HepG2 (cell line): ENCODE measurements around the gene SLC2A4. TPM values are rescaled to one million over a fixed set of nuclear protein-coding genes. Genes with fewer than 3 reads are reported as not detected.

Experiments
- AGO2 ChIP-seq: fragments of 200-400 bp; formaldehyde crosslinking; optimal IDR thresholded peaks from 2 replicates; pipeline ENCODE3; 2017; ENCODE audit warnings: mild to moderate bottlenecking, low read depth, low read length, moderate library complexity
- HOXA3 ChIP-seq: sonication (generic); formaldehyde crosslinking; IDR thresholded peaks from 2 replicates; pipeline ENCODE4 v1.5.0; 2020; ENCODE audit warnings: missing genetic modification reagents
- JUNB ChIP-seq: sonication (generic); formaldehyde crosslinking; IDR thresholded peaks from 2 replicates; pipeline ENCODE4 v1.8.0; 2022; ENCODE audit warnings: missing genetic modification reagents, mild to moderate bottlenecking, borderline replicate concordance
- KDM4B ChIP-seq: sonication (generic); formaldehyde crosslinking; IDR thresholded peaks from 2 replicates; pipeline ENCODE4 v1.4.0; 2020; ENCODE audit warnings: missing genetic modification reagents
- MED13 ChIP-seq: sonication (generic); formaldehyde crosslinking; IDR thresholded peaks from 2 replicates; pipeline ENCODE4 v1.5.0; 2020; ENCODE audit warnings: missing genetic modification reagents
- NFE2L1 ChIP-seq: sonication (generic); formaldehyde crosslinking; IDR thresholded peaks from 2 replicates; pipeline ENCODE4 v1.4.0; 2020; ENCODE audit warnings: missing genetic modification reagents, mild to moderate bottlenecking, borderline replicate concordance
- NR2F2 ChIP-seq: IDR thresholded peaks from 2 replicates; pipeline ENCODE4 v1.6.1; 2012; ENCODE audit warnings: low read depth, inconsistent platforms, borderline replicate concordance
- REXO4 ChIP-seq: sonication (generic); formaldehyde crosslinking; IDR thresholded peaks from 2 replicates; pipeline ENCODE4 v1.8.0; 2022; ENCODE audit warnings: missing genetic modification reagents, mild to moderate bottlenecking, borderline replicate concordance
- SMAD3 ChIP-seq: sonication (generic); formaldehyde crosslinking; IDR thresholded peaks from 2 replicates; pipeline ENCODE4 v1.4.0; 2020; ENCODE audit warnings: missing genetic modification reagents
- SNRNP70 ChIP-seq: fragments of 200-400 bp; formaldehyde crosslinking; IDR thresholded peaks from 2 replicates; pipeline ENCODE4 v1.6.1; 2017; ENCODE audit warnings: mild to moderate bottlenecking, low read depth, low read length, moderate library complexity
- SPEN ChIP-seq: sonication (generic); formaldehyde crosslinking; IDR thresholded peaks from 2 replicates; pipeline ENCODE4 v1.5.1; 2020; ENCODE audit warnings: low read depth, mild to moderate bottlenecking, missing genetic modification reagents
- STAT6 ChIP-seq: sonication (generic); formaldehyde crosslinking; IDR thresholded peaks from 2 replicates; pipeline ENCODE4 v1.4.0; 2020; ENCODE audit warnings: missing genetic modification reagents, mild to moderate bottlenecking, borderline replicate concordance
- ZC3H4 ChIP-seq: sonication (generic); formaldehyde crosslinking; IDR thresholded peaks from 2 replicates; pipeline ENCODE4 v1.4.0; 2020; ENCODE audit warnings: missing genetic modification reagents, borderline replicate concordance
- ZNF331 ChIP-seq: sonication (generic); formaldehyde crosslinking; IDR thresholded peaks from 2 replicates; pipeline ENCODE4 v1.4.0; 2020; ENCODE audit warnings: missing genetic modification reagents
- ZNF510 ChIP-seq: sonication (generic); formaldehyde crosslinking; IDR thresholded peaks from 2 replicates; pipeline ENCODE4 v1.4.0; 2020; ENCODE audit warnings: low read depth, mild to moderate bottlenecking, missing genetic modification reagents
- ZNF557 ChIP-seq: sonication (generic); formaldehyde crosslinking; IDR thresholded peaks from 2 replicates; pipeline ENCODE4 v1.4.0; 2020; ENCODE audit warnings: missing genetic modification reagents
- ZNF841 ChIP-seq: sonication (generic); formaldehyde crosslinking; IDR thresholded peaks from 2 replicates; pipeline ENCODE4 v1.8.1; 2023; ENCODE audit warnings: missing genetic modification reagents, borderline replicate concordance
- polyA plus RNA-seq, 8 experiments: library from polyadenylated mRNA; depleted of rRNA in 3 of 8; stranded (reverse) in 7 of 8; unstranded in 1 of 8; fragments of >200 nt; fragmentation: Illumina TruSeq in 4 of 8; extraction: Trizol in 4 of 8; gene quantifications; 2 replicates each; pipeline versions ENCODE4 v1.2.1 to v1.2.3, GENCODE V29; 2011 to 2016; ENCODE audit warnings: low read depth in 4 of 8, missing spikeins in 1 of 8, mixed read lengths in 1 of 8; ENCODE audit not compliant: insufficient read depth in 1 of 8
- total RNA-seq, 5 experiments: library from RNA; depleted of rRNA; stranded (reverse); fragments of >200 nt; fragmentation: Illumina TruSeq; extraction: Trizol; gene quantifications; 2 replicates each; pipeline ENCODE4 v1.2.3, GENCODE V29; 2016; ENCODE audit warnings: low read depth in 1 of 5
- TF ChIP-seq, protein P1 (sequence below): sonication (generic); formaldehyde crosslinking; IDR thresholded peaks from 2 replicates; pipeline ENCODE4 v1.4.0; 2020; ENCODE audit warnings: mild to moderate bottlenecking, low read depth, missing genetic modification reagents
- TF ChIP-seq, protein P2 (sequence below): sonication (generic); formaldehyde crosslinking; IDR thresholded peaks from 2 replicates; pipeline ENCODE4 v1.5.1; 2020; ENCODE audit warnings: missing genetic modification reagents, mild to moderate bottlenecking, borderline replicate concordance
- TF ChIP-seq, protein P3 (sequence below): sonication (generic); formaldehyde crosslinking; IDR thresholded peaks from 2 replicates; pipeline ENCODE4 v1.4.0; 2020; ENCODE audit warnings: mild to moderate bottlenecking, missing genetic modification reagents
- TF ChIP-seq, protein P4 (sequence below): sonication (generic); formaldehyde crosslinking; IDR thresholded peaks from 2 replicates; pipeline ENCODE4; 2020; ENCODE audit warnings: missing genetic modification reagents, mild to moderate bottlenecking, borderline replicate concordance

The SLC2A4 gene
- total and polyA plus RNA-seq, 2 of the 13 experiments (the other 11 are each of a cell fraction or from before 2014, with no cell fraction given): 4.9 to 5.8 TPM

DNA sequence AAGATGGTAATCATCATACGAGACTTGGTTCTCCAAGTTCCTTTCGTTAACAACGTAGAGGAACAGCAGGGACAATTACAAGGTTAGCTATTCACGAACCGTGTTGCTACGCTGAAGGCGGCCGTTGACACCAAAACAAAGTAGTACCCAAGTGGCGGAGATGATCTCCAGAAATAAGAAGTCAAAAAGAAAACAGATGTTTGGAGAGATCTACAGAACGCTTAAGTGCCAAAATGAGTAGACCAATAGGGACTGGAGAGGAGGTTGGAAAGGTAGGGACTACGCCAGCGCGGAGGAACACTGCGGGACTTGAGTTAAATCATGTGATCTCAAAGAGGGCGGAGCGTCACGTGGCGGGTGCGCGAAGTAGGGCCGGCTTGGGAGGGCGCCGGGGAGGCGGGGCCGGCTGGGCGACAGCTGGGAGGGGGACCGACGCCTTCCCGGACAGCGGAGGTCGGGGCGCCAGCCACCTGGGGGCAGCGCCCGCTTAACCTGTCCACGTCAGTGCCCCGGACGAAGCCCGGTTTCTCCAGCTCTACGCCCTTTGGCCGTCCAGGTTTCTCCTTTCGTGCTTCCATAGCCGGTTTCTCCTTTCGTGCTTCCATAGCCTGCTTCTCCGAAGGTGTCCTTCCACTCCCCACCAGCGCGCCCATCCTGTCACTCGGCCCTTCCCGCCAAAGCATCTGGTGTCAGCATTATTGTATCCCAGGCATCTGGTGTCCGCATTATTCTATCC lies 38.6 kb upstream of the SLC2A4 start (continued):
- TF ChIP-seq, protein P1, sequence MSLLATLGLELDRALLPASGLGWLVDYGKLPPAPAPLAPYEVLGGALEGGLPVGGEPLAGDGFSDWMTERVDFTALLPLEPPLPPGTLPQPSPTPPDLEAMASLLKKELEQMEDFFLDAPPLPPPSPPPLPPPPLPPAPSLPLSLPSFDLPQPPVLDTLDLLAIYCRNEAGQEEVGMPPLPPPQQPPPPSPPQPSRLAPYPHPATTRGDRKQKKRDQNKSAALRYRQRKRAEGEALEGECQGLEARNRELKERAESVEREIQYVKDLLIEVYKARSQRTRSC (CRISPR knock-in tag): no peak
- TF ChIP-seq ZNF841 (CRISPR knock-in tag): no peak
- no peak for TF ChIP-seq ZNF510 (CRISPR knock-in tag)
- TF ChIP-seq, protein P2, sequence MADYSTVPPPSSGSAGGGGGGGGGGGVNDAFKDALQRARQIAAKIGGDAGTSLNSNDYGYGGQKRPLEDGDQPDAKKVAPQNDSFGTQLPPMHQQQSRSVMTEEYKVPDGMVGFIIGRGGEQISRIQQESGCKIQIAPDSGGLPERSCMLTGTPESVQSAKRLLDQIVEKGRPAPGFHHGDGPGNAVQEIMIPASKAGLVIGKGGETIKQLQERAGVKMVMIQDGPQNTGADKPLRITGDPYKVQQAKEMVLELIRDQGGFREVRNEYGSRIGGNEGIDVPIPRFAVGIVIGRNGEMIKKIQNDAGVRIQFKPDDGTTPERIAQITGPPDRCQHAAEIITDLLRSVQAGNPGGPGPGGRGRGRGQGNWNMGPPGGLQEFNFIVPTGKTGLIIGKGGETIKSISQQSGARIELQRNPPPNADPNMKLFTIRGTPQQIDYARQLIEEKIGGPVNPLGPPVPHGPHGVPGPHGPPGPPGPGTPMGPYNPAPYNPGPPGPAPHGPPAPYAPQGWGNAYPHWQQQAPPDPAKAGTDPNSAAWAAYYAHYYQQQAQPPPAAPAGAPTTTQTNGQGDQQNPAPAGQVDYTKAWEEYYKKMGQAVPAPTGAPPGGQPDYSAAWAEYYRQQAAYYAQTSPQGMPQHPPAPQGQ (CRISPR knock-in tag): peak; percentile 86; the same call in 1 of the 2 replicates
- no peak for TF ChIP-seq NFE2L1 (CRISPR knock-in tag)
- TF ChIP-seq JUNB (CRISPR knock-in tag): no peak
- TF ChIP-seq STAT6: no peak
- TF ChIP-seq NR2F2: no peak
- TF ChIP-seq ZNF557: no peak
- 0 out of 2 replicates have a peak, but pooled peaks have one; percentile 37 for TF ChIP-seq ZC3H4 (CRISPR knock-in tag)
- no peak; the same call in 1 of the 2 replicates for TF ChIP-seq KDM4B (CRISPR knock-in tag)
- TF ChIP-seq, protein P3, sequence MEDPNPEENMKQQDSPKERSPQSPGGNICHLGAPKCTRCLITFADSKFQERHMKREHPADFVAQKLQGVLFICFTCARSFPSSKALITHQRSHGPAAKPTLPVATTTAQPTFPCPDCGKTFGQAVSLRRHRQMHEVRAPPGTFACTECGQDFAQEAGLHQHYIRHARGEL (CRISPR knock-in tag): no peak
- peak; percentile 79 for TF ChIP-seq SPEN (CRISPR knock-in tag)
- TF ChIP-seq, protein P4, sequence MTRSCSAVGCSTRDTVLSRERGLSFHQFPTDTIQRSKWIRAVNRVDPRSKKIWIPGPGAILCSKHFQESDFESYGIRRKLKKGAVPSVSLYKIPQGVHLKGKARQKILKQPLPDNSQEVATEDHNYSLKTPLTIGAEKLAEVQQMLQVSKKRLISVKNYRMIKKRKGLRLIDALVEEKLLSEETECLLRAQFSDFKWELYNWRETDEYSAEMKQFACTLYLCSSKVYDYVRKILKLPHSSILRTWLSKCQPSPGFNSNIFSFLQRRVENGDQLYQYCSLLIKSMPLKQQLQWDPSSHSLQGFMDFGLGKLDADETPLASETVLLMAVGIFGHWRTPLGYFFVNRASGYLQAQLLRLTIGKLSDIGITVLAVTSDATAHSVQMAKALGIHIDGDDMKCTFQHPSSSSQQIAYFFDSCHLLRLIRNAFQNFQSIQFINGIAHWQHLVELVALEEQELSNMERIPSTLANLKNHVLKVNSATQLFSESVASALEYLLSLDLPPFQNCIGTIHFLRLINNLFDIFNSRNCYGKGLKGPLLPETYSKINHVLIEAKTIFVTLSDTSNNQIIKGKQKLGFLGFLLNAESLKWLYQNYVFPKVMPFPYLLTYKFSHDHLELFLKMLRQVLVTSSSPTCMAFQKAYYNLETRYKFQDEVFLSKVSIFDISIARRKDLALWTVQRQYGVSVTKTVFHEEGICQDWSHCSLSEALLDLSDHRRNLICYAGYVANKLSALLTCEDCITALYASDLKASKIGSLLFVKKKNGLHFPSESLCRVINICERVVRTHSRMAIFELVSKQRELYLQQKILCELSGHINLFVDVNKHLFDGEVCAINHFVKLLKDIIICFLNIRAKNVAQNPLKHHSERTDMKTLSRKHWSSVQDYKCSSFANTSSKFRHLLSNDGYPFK: no peak
- no peak for TF ChIP-seq SNRNP70
- peak; percentile 49; the same call in 1 of the 2 replicates for TF ChIP-seq ZNF331
- peak; percentile 97 for TF ChIP-seq AGO2
- TF ChIP-seq SMAD3: peak; percentile 94
- TF ChIP-seq REXO4: no peak
- no peak for TF ChIP-seq MED13 (CRISPR knock-in tag)
- peak; percentile 92 for TF ChIP-seq HOXA3 (CRISPR knock-in tag)
